WTC11 (cell line): Measurements from ENCODE around the gene NRBF2. TPM values are rescaled to one million over a fixed set of nuclear protein-coding genes. Genes with fewer than 3 reads are reported as not detected.

Source experiments
- ATAC-seq: fragments of 200-7000 bp; cut with Tn5 transposase; 2 replicates; pipeline ENCODE4 v1.10.0; 2021; ENCODE audit warnings: mild to moderate bottlenecking, moderate library complexity
- CTCF ChIA-PET: fragments of 300-600 bp; sonication (Branson Sonifier 250); formaldehyde crosslinking; loops from one replicate; lab custom pipeline; 2021; ENCODE audit warnings: antibody characterized with exemption; lab: Charles Lee
- POLR2A ChIA-PET: fragments of 350-600 bp; sonication (Branson Sonifier 250); formaldehyde crosslinking; loops from one replicate; lab custom pipeline; 2021; ENCODE audit warnings: antibody characterized with exemption; lab: Charles Lee
- DNase-seq: peaks from one replicate; pipeline ENCODE4 v3.0.0; 2021; ENCODE audit warnings: low spot score
- H3K27ac Mint-ChIP-seq: 2 replicates; pipeline ENCODE4 v1.8.0; 2021; ENCODE audit warnings: mixed read lengths
- H3K27me3 Mint-ChIP-seq: 2 replicates; pipeline ENCODE4 v1.8.0; 2021; ENCODE audit warnings: low read depth, mild to moderate bottlenecking, moderate library complexity, mixed read lengths
- H3K36me3 Mint-ChIP-seq: 2 replicates; pipeline ENCODE4 v1.8.0; 2021; ENCODE audit warnings: mixed read lengths
- H3K4me1 Mint-ChIP-seq: 2 replicates; pipeline ENCODE4 v1.8.0; 2022; ENCODE audit warnings: mixed read lengths
- H3K4me3 Mint-ChIP-seq: 2 replicates; pipeline ENCODE4 v1.8.0; 2021; ENCODE audit warnings: mild to moderate bottlenecking, moderate library complexity, mixed read lengths
- H3K9me3 Mint-ChIP-seq: 2 replicates; pipeline ENCODE4 v1.8.0; 2021; ENCODE audit warnings: mixed read lengths
- CREM ChIP-seq: sonication (generic); formaldehyde crosslinking; IDR thresholded peaks from 2 replicates; pipeline ENCODE4 v1.8.1; 2022; ENCODE audit warnings: mild to moderate bottlenecking, missing genetic modification reagents, moderate library complexity
- ELF4 ChIP-seq: sonication (generic); formaldehyde crosslinking; IDR thresholded peaks from 2 replicates; pipeline ENCODE4 v1.8.1; 2022; ENCODE audit warnings: low read depth, mild to moderate bottlenecking, moderate library complexity, missing genetic modification reagents
- GRHL2 ChIP-seq: fragments of 250-450 bp; sonication (Bioruptor Pico); IDR thresholded peaks from 2 replicates; pipeline ENCODE4 v1.8.0; 2022; ENCODE audit warnings: mild to moderate bottlenecking, moderate library complexity; ENCODE audit not compliant: insufficient replicate concordance, severe bottlenecking
- IRF1 ChIP-seq: sonication (generic); formaldehyde crosslinking; IDR thresholded peaks from 2 replicates; pipeline ENCODE4 v1.8.0; 2023; ENCODE audit warnings: missing genetic modification reagents
- IRF2 ChIP-seq: sonication (generic); formaldehyde crosslinking; IDR thresholded peaks from 2 replicates; pipeline ENCODE4 v1.8.0; 2022; ENCODE audit warnings: low read depth, missing genetic modification reagents, borderline replicate concordance
- NFYB ChIP-seq: sonication (generic); formaldehyde crosslinking; conservative IDR thresholded peaks from 2 replicates; pipeline ENCODE4 v1.8.0; 2022; ENCODE audit warnings: low read depth, missing genetic modification reagents
- SOX15 ChIP-seq: fragments of 250-450 bp; sonication (Bioruptor Pico); IDR thresholded peaks from 2 replicates; pipeline ENCODE4 v1.9.0; 2021; ENCODE audit warnings: mild to moderate bottlenecking
- STAT6 ChIP-seq: sonication (generic); formaldehyde crosslinking; conservative IDR thresholded peaks from 2 replicates; pipeline ENCODE4 v1.8.1; 2023; ENCODE audit warnings: mild to moderate bottlenecking, low read depth, missing genetic modification reagents, moderate library complexity
- TEAD4 ChIP-seq: sonication (generic); formaldehyde crosslinking; IDR thresholded peaks from 2 replicates; pipeline ENCODE4 v1.8.0; 2022; ENCODE audit warnings: mild to moderate bottlenecking, missing genetic modification reagents
- USF2 ChIP-seq: sonication (generic); formaldehyde crosslinking; IDR thresholded peaks from 2 replicates; pipeline ENCODE4 v1.8.1; 2023; ENCODE audit warnings: mild to moderate bottlenecking, missing genetic modification reagents, moderate library complexity
- ZNF121 ChIP-seq: sonication (generic); formaldehyde crosslinking; IDR thresholded peaks from 2 replicates; pipeline ENCODE4 v1.8.0; 2023; ENCODE audit warnings: missing genetic modification reagents
- total RNA-seq: library from RNA; stranded (reverse); gene quantifications from 3 replicates; pipeline ENCODE4 v1.2.3, GENCODE V29; 2021
- TF ChIP-seq, protein P1 (sequence below): fragments of 250-450 bp; sonication (Bioruptor Pico); IDR thresholded peaks from 2 replicates; pipeline ENCODE4 v1.9.0; 2021; ENCODE audit warnings: mild to moderate bottlenecking
- TF ChIP-seq, protein P2 (sequence below): fragments of 250-450 bp; sonication (Bioruptor Pico); IDR thresholded peaks from 2 replicates; pipeline ENCODE4 v1.9.0; 2021; ENCODE audit warnings: mild to moderate bottlenecking
- TF ChIP-seq, protein P3 (sequence below): sonication (generic); formaldehyde crosslinking; IDR thresholded peaks from 2 replicates; pipeline ENCODE4 v1.8.1; 2022; ENCODE audit warnings: mild to moderate bottlenecking, missing genetic modification reagents, moderate library complexity, borderline replicate concordance
- TF ChIP-seq, protein P4 (sequence below): sonication (generic); formaldehyde crosslinking; IDR thresholded peaks from 2 replicates; pipeline ENCODE4 v1.8.1; 2023; ENCODE audit warnings: mild to moderate bottlenecking, missing genetic modification reagents
- TF ChIP-seq, protein P5 (sequence below): sonication (generic); formaldehyde crosslinking; IDR thresholded peaks from 2 replicates; pipeline ENCODE4 v1.8.0; 2023; ENCODE audit warnings: mild to moderate bottlenecking, missing genetic modification reagents

NRBF2 gene
- total RNA-seq, 1 experiment from 2014 or later = 25.9 TPM

- CTCF ChIA-PET = interaction anchor here (2.6 kb wide), 1 partner anchor 580 kb away, joined by 8 read pairs; no protein-coding TSS in a partner anchor
These were observed 6.9 kb downstream of the NRBF2 start for GRCh38 chr10:63140077-63140476.

GRCh38 chr10:63142136-63142535, 9.0 kb downstream of the NRBF2 start:
- DNase-seq (no peak), ATAC-seq (no peak)
- H3K27ac Mint-ChIP-seq = 0 out of 2 replicates have a peak overlapping the region, but pooled peaks have one; percentile 33
- POLR2A ChIA-PET = interaction anchor here (0.6 kb wide), 1 partner anchor 16 kb away, joined by 6 read pairs; no protein-coding TSS in a partner anchor
- no peaks in the 10 kb centered on the region for H3K9me3 Mint-ChIP-seq
- peaks cover 15% of the 10 kb centered on the region for H3K4me1 Mint-ChIP-seq
- peaks cover 4% of the 10 kb centered on the region; the same call in 1 of the 2 replicates for H3K36me3 Mint-ChIP-seq
- TF ChIP-seq, protein P1, sequence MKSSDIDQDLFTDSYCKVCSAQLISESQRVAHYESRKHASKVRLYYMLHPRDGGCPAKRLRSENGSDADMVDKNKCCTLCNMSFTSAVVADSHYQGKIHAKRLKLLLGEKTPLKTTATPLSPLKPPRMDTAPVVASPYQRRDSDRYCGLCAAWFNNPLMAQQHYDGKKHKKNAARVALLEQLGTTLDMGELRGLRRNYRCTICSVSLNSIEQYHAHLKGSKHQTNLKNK (CRISPR knock-in tag) = no peak
- no peak for TF ChIP-seq TEAD4 (CRISPR knock-in tag)
- TF ChIP-seq, protein P2, sequence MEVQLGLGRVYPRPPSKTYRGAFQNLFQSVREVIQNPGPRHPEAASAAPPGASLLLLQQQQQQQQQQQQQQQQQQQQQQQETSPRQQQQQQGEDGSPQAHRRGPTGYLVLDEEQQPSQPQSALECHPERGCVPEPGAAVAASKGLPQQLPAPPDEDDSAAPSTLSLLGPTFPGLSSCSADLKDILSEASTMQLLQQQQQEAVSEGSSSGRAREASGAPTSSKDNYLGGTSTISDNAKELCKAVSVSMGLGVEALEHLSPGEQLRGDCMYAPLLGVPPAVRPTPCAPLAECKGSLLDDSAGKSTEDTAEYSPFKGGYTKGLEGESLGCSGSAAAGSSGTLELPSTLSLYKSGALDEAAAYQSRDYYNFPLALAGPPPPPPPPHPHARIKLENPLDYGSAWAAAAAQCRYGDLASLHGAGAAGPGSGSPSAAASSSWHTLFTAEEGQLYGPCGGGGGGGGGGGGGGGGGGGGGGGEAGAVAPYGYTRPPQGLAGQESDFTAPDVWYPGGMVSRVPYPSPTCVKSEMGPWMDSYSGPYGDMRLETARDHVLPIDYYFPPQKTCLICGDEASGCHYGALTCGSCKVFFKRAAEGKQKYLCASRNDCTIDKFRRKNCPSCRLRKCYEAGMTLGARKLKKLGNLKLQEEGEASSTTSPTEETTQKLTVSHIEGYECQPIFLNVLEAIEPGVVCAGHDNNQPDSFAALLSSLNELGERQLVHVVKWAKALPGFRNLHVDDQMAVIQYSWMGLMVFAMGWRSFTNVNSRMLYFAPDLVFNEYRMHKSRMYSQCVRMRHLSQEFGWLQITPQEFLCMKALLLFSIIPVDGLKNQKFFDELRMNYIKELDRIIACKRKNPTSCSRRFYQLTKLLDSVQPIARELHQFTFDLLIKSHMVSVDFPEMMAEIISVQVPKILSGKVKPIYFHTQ = no peak
- no peak for TF ChIP-seq CREM
- TF ChIP-seq, protein P3, sequence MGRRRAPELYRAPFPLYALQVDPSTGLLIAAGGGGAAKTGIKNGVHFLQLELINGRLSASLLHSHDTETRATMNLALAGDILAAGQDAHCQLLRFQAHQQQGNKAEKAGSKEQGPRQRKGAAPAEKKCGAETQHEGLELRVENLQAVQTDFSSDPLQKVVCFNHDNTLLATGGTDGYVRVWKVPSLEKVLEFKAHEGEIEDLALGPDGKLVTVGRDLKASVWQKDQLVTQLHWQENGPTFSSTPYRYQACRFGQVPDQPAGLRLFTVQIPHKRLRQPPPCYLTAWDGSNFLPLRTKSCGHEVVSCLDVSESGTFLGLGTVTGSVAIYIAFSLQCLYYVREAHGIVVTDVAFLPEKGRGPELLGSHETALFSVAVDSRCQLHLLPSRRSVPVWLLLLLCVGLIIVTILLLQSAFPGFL (CRISPR knock-in tag) = no peak
- TF ChIP-seq ELF4 (CRISPR knock-in tag) = no peak
- TF ChIP-seq GRHL2 = no peak
- no peak for TF ChIP-seq USF2
- no peak for TF ChIP-seq SOX15 (CRISPR knock-in tag)
- TF ChIP-seq, protein P4, sequence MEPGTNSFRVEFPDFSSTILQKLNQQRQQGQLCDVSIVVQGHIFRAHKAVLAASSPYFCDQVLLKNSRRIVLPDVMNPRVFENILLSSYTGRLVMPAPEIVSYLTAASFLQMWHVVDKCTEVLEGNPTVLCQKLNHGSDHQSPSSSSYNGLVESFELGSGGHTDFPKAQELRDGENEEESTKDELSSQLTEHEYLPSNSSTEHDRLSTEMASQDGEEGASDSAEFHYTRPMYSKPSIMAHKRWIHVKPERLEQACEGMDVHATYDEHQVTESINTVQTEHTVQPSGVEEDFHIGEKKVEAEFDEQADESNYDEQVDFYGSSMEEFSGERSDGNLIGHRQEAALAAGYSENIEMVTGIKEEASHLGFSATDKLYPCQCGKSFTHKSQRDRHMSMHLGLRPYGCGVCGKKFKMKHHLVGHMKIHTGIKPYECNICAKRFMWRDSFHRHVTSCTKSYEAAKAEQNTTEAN = no peak
- TF ChIP-seq, protein P5, sequence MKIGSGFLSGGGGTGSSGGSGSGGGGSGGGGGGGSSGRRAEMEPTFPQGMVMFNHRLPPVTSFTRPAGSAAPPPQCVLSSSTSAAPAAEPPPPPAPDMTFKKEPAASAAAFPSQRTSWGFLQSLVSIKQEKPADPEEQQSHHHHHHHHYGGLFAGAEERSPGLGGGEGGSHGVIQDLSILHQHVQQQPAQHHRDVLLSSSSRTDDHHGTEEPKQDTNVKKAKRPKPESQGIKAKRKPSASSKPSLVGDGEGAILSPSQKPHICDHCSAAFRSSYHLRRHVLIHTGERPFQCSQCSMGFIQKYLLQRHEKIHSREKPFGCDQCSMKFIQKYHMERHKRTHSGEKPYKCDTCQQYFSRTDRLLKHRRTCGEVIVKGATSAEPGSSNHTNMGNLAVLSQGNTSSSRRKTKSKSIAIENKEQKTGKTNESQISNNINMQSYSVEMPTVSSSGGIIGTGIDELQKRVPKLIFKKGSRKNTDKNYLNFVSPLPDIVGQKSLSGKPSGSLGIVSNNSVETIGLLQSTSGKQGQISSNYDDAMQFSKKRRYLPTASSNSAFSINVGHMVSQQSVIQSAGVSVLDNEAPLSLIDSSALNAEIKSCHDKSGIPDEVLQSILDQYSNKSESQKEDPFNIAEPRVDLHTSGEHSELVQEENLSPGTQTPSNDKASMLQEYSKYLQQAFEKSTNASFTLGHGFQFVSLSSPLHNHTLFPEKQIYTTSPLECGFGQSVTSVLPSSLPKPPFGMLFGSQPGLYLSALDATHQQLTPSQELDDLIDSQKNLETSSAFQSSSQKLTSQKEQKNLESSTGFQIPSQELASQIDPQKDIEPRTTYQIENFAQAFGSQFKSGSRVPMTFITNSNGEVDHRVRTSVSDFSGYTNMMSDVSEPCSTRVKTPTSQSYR (CRISPR knock-in tag) = no peak
- TF ChIP-seq ZNF121 (CRISPR knock-in tag) = no peak
- no peak for TF ChIP-seq STAT6 (CRISPR knock-in tag)
- TF ChIP-seq IRF2 (CRISPR knock-in tag) = no peak
- no peak for TF ChIP-seq IRF1 (CRISPR knock-in tag)
- TF ChIP-seq, all 79 proteins: peak for 0
- CTCF ChIA-PET = interaction anchor here (1.0 kb wide), 1 partner anchor 575 kb away, joined by 4 read pairs; no protein-coding TSS in a partner anchor
- no peak overlapping the region for H3K4me3 Mint-ChIP-seq
- no peaks in the 10 kb centered on the region for H3K27me3 Mint-ChIP-seq

More at GRCh38 chr10:63140077-63140476, 6.9 kb downstream of the NRBF2 start:
- DNase-seq = no peak
- H3K9me3 Mint-ChIP-seq = no peaks in the 10 kb centered on the region
- ATAC-seq = no peak
- no peak overlapping the region for H3K4me3 Mint-ChIP-seq
- POLR2A ChIA-PET = no interaction called here
- H3K27ac Mint-ChIP-seq = no peak overlapping the region
- H3K36me3 Mint-ChIP-seq = no peaks in the 10 kb centered on the region
- TF ChIP-seq, protein P1 (CRISPR knock-in tag) = no peak
- no peak for TF ChIP-seq CREM
- TF ChIP-seq NFYB (CRISPR knock-in tag) = no peak
- no peaks in the 10 kb centered on the region for H3K27me3 Mint-ChIP-seq
- peaks cover 13% of the 10 kb centered on the region; the same call in 1 of the 2 replicates for H3K4me1 Mint-ChIP-seq
